Motor neuron (in vitro differentiated cells): ENCODE data around the gene OR2G6. TPM values are rescaled to one million over a fixed set of nuclear protein-coding genes. Genes with fewer than 3 reads are reported as not detected.
A peak's percentile ranks its signal among the peaks of the same experiment; 100 is the strongest.
"Not testable (repeated sequence)": the region's sequence is repeated elsewhere in the genome, so short reads cannot be mapped to it uniquely, and the experiment has no call there.

ENCODE experiments used
- ATAC-seq, 8 experiments: fragments of 200-7000 bp; cut with Tn5 transposase; replicated peaks in 6 of 8; 2 replicates each; pipeline ENCODE4 v1.8.0; 2021; ENCODE audit warnings: mild to moderate bottlenecking in 8 of 8, moderate library complexity in 8 of 8
- H3K27ac ChIP-seq, 2 donors: fragments of 250-450 bp; sonication (Bioruptor Pico); 2 replicates each; pipeline ENCODE4 v1.9.0; 2021; ENCODE audit warnings: antibody characterized with exemption in 2 of 2, mild to moderate bottlenecking in 2 of 2, moderate library complexity in 1 of 2
- H3K4me1 ChIP-seq, 2 donors: fragments of 250-450 bp; sonication (Bioruptor Pico); replicated peaks in 1 of 2; 2 replicates each; pipeline ENCODE4 v1.6.1; 2021; ENCODE audit warnings: antibody characterized with exemption in 2 of 2, mild to moderate bottlenecking in 2 of 2, moderate library complexity in 1 of 2
- H3K4me3 ChIP-seq, 5 donors: fragments of 250-450 bp; sonication (Bioruptor Pico); 2 replicates each; pipeline ENCODE4 v1.9.0; 2021; ENCODE audit warnings: antibody characterized with exemption in 5 of 5, mild to moderate bottlenecking in 5 of 5, moderate library complexity in 4 of 5
- WGBS, 10 experiments: fragments of 450-650 bp; shearing (Covaris generic); methylation state at CpG; one replicate each; pipeline ENCODE4 v1.0.0; 2022; 5-methylcytosine and 5-hydroxymethylcytosine counted together
- in situ Hi-C, 9 experiments: fragments of 400-800 bp; cut with MboI; loops; one replicate each; pipeline ENCODE4 v1.15.0; 2021; ENCODE audit warnings: low sequenced_read_pairs in 9 of 9, low pct_unique_long_range_greater_than_20kb in 2 of 9; ENCODE audit not compliant: unreplicated experiment in 9 of 9
- total RNA-seq, 8 experiments: library from RNA; unstranded; fragments of 300-600 nt; gene quantifications; 2 replicates each; pipeline versions ENCODE4 v1.2.3 to v1.2.4, GENCODE V29; 2022

OR2G6 gene
- total RNA-seq, 8 experiments from 2014 or later: 0.09 to 0.24 (median 0.13) TPM; not detected in 5

DNA sequence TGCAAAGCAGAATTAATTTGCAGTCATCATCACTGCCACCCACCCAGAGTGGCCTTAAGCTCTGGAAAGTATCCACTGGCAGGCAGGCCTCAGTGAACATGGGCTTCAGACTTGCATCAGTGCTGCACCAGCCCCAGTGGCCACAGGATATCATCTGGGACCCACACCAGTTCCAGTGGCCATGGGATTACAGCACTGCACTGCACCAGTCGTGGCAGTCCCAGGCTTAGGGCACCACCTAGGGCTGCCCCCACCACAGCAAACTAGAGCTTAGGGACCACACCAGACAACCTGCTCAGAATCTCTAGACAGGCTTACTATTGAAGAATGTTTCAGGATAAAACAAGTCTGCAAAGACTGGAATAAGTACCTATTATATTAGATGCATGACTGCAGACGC is 39.5 kb downstream of the OR2G6 start:
- H3K27ac ChIP-seq, H3K4me1 ChIP-seq, ATAC-seq, H3K4me3 ChIP-seq, in situ Hi-C loops: not testable (repeated sequence)
- WGBS, 10 experiments: no CpG with 5 or more reads among the region's 2 CpGs

DNA sequence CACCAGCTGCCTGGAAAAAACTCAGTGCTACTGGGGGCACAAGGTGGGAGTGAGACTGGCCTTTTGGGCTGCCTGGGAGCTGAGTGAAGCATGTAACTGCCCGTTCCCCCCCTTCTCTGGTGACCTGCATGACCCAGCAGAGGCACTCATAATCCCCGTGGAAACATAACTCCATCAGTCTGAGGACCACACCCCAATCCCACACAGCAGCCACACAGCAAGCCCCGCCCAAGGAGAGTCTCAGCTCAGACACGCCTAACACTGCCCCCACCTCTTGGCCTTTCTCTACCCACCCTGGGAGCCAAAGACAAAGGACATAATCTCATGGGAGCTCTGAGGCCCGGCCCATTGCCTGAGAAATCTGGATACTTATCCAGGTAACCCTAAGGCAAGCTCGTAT is 43.2 kb downstream of the OR2G6 start:
- H3K27ac ChIP-seq, H3K4me1 ChIP-seq, in situ Hi-C loops, H3K4me3 ChIP-seq: not testable (repeated sequence)
- WGBS, 10 experiments: no CpG with 5 or more reads among the region's 6 CpGs
- peak in 3 of 8 experiments; percentile 32 to 82 (median 58) for ATAC-seq

DNA sequence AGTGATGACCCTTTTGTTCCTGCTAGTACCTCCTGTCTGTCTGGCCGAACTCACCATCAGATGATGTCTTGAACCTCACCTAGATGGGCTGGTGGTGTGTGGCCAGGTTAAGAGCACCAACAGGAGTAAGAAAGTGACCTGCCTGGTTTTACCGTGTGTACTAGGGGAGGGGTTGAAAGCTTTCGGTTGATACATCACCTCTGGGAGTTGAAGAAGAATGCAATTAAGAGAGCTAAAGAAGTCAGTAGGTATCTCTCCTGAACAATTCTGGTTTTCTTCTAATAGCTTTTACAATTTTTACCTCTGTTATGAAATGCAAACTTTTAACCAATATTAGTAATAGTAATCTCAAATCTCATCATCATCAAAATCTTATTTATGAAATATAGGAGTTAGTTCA is 54.8 kb downstream of the OR2G6 start, which contains the start of gene OR2T29:
Gene OR2T29, minus strand, starts transcription at position 101 of the 400 bp plus-strand sequence. CDS start 3,281 bp downstream, outside the sequence.
- no CpG with 5 or more reads among the region's 3 CpGs for WGBS, 10 experiments
- H3K4me1 ChIP-seq, ATAC-seq, H3K27ac ChIP-seq, H3K4me3 ChIP-seq, in situ Hi-C loops: not testable (repeated sequence)

DNA sequence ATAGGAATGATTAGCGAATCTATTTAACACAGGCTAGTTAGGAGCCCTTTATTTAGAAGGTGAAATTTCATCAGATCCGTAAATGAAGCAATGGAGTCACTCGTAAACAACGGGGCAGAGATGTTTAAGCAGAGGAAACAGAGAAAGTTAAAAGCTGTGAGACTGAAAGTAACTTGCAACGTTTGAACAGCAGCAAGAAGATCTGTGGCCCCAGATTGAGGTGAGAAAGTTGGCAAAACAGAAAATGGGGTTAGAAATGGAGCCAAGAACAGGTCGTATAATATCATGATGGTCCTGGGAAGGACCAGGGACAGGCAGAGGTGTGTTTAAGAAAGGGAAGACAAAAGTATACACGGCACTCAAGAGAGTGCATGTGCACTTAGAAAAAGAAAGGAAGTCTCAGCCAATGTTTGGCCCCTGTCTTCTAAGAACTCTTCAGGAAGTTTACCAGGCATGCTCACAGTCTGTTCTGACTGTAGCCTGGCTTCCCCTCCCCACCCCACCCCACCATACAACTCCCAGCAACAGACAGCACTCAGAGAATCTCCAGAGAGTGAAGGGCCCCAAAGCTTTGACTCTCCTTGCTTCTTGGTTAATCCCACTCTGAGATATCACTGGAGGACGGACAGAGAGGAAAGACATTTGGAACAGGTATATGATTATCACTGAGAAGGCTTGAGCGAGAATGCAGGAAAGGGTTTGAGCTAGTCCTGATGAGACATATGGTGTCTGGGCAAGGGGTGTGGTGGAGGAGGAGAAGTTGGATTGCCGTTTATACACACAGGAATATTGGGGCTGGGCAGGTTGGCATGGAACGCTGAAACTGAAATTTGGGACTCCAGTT is 57.9 kb downstream of the OR2G6 start:
- WGBS, 10 experiments: 6 to 75% (median 26%) methylated on average over 2 to 5 of the region's 11 CpGs; no CpG with 5 or more reads in 4 of the 10 experiments
- H3K27ac ChIP-seq, ATAC-seq, H3K4me3 ChIP-seq, in situ Hi-C loops, H3K4me1 ChIP-seq: not testable (repeated sequence)

DNA sequence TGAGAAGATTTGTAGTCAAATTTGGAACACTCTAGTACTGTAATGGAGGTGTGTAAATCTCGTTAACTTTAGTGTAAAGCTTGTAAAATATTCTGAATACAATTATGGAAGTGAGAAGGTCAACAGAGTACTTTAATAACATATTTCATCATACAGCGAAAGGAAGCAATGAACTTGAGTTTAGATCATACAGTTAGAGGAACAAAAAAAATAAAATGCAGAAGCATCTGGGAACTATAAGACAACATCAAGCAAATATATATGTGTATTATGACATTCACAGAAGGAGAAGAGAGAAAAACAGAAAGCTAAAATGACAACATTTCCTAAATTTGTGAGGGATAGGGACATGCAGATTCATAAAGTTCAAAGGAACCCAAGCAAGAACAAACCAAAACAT is 61.2 kb downstream of the OR2G6 start:
- H3K4me1 ChIP-seq, H3K27ac ChIP-seq, ATAC-seq, H3K4me3 ChIP-seq, in situ Hi-C loops: not testable (repeated sequence)
- 0 to 29% (median 7%) methylated on average over 2 of the region's 2 CpGs; no CpG with 5 or more reads in 2 of the 10 experiments for WGBS, 10 experiments

DNA sequence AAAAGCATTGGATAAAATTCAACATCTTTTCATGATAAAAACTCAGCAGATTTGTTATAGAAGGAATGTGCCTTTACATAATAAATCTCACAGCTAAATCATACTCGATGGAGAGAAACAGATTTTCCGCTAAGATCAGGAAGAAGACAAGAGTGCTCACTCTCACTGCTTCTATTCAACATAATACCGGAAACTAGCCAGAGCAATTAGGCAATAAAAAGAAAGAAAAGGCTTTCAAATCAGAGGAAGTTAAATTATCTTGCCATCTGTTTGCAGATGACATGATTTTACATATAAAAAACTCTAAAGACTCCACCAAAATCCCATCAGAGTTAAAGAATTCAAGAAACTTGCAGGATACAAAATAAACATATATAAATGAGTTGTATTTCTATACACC is 62.9 kb downstream of the OR2G6 start:
- H3K27ac ChIP-seq, in situ Hi-C loops, ATAC-seq, H3K4me3 ChIP-seq, H3K4me1 ChIP-seq: not testable (repeated sequence)
- 0 to 87% (median 43%) methylated on average over 1 to 3 of the region's 3 CpGs; no CpG with 5 or more reads in 5 of the 10 experiments for WGBS, 10 experiments

DNA sequence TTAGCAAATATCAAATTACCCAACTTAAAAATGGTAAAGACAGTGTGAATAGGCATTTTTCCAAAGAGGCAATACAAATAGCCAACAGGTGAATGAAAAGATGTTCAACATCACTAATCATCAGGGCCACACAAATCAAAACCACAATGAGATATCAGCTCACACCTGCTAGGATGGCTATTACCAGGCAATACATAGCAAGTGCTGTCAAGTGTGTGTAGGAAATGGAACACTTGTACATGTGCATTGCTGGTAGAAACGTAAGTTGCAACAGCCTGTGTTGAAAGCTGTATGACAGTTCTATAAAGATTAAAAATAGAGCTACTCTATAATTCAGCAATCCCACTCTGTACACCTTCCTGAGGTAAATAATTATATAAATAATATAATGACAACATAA is 64.2 kb downstream of the OR2G6 start:
- in situ Hi-C loops, ATAC-seq, H3K4me3 ChIP-seq, H3K27ac ChIP-seq, H3K4me1 ChIP-seq: not testable (repeated sequence)
- no CpG with 5 or more reads among the region's 1 CpG for WGBS, 10 experiments

DNA sequence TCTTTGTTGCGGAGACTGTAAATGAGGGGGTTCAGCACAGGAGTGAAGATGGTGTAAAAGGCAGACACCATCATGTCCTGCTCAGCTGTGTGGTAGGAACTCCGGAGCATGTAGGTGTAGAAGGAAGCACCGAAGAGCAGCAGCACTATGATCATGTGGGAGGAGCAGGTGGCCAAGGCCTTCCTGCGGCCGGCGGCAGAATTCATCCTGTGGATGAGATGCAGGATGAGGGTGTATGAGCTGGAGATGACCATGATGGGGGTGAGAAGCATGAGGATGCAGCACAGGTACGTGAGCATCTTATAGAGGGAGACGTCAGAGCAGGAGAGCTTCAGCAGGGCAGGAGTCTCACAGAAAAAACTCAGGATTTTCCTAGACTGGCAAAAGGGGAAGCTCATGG is 66.0 kb downstream of the OR2G6 start:
- ATAC-seq, in situ Hi-C loops, H3K4me3 ChIP-seq, H3K4me1 ChIP-seq, H3K27ac ChIP-seq: not testable (repeated sequence)
- no CpG with 5 or more reads among the region's 8 CpGs for WGBS, 10 experiments

DNA sequence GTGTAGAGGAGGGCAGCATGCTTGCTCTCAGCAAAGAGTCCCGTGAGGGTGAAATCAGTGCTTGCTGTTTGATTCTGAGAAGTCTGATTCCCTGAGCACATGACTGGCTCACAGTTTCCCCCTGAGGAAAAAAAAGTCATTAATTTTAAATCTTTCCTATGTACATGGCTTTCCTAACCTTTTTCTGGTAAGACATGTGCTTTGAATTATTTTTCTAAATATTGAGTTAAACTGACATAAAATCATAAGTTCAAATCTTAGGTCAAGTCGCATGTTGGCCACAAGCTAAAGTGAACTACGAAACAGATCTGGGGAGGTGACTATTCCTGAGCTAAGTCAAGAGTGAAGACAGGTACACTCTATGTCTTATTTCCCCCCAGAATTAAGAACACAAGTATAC is 66.8 kb downstream of the OR2G6 start, which contains the start of gene OR2T34:
Gene OR2T34, minus strand, starts transcription at position 101 of the 400 bp plus-strand sequence. Its CDS starts 0 bp downstream, at position 101.
- 0 to 59% (median 28%) methylated on average over 1 to 2 of the region's 3 CpGs; no CpG with 5 or more reads in 5 of the 10 experiments for WGBS, 10 experiments

DNA sequence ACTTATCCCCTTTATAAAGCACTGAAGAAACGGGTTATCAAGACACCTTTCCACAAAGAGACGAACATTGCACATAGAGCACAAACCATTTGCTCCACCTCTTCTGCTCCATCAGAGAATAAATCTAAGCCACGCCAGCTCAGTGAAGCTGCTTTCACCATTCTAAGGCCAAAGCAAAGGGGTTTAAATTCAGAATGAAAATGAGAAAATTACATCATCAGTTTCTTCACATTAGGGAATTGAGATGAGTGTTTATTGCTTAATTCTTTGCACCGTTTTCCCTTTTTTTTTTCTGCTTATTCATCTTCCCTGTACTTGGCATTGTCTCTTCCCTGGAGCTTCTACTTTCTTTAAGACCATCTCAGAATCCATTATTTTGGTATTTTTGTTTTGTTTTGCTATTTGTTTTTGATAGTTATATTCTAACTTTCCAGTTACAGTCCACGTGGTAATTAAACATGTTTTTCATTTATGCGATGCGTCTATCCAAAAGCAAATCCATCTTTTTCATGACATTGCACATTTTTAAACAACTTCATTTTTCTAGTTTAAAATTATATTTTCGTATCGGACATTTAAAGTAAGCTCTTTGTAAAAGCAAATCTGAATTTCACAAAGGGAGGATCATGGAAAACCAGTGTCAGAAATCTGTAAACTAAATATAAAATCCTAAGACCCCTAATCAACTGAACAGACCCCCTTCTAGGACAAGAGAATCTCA is 68.5 kb downstream of the OR2G6 start:
- no peak overlapping the region for H3K4me3 ChIP-seq
- WGBS, 10 experiments: 13 to 75% (median 57%) methylated on average over 3 to 9 of the region's 9 CpGs
- no peaks in the 10 kb centered on the region for H3K4me1 ChIP-seq
- H3K27ac ChIP-seq: no peak overlapping the region
- no peak for ATAC-seq
- in situ Hi-C loops: no loop called here

More for the DNA sequence above, 66.8 kb downstream of the OR2G6 start, which contains the start of gene OR2T34:
- in situ Hi-C loops, H3K4me3 ChIP-seq, H3K27ac ChIP-seq, H3K4me1 ChIP-seq, ATAC-seq: not testable (repeated sequence)

Other genes starting within 250 kb of the OR2G6 start
- gene OR2T33, start 230.1 kb upstream of the OR2G6 start, total RNA-seq: 1 to 10 TPM in 1 of 8 experiments, under 1 TPM in 5, not detected in 2; 0.14 to 1.0 (median 0.28) TPM
- 1 to 10 TPM in 2 of 8 experiments, under 1 TPM in 3, not detected in 3; 0.05 to 1.7 (median 0.41) TPM for gene OR2T12, start 204.6 kb upstream of the OR2G6 start, total RNA-seq
- gene OR2M7, start 183.5 kb upstream of the OR2G6 start, total RNA-seq: under 1 TPM in 1 of 8 experiments, not detected in 7; 0.76 TPM
- under 1 TPM in 3 of 8 experiments, not detected in 5; 0.32 to 0.52 (median 0.49) TPM for gene OR14C36, start 159.3 kb upstream of the OR2G6 start, total RNA-seq
- gene OR2T4, start 146.4 kb upstream of the OR2G6 start, total RNA-seq: under 1 TPM in 1 of 8 experiments, not detected in 7; 0.66 TPM
- under 1 TPM in 4 of 8 experiments, not detected in 4; 0.14 to 0.66 (median 0.19) TPM for gene OR2T6, start 132.3 kb upstream of the OR2G6 start, total RNA-seq
- under 1 TPM in 4 of 8 experiments, not detected in 4; 0.13 to 0.62 (median 0.34) TPM for gene OR2T1, start 105.0 kb upstream of the OR2G6 start, total RNA-seq
- gene OR2T2, start 62.4 kb upstream of the OR2G6 start, total RNA-seq: 1 to 10 TPM in 1 of 8 experiments, under 1 TPM in 4, not detected in 3; 0.31 to 1.7 (median 0.33) TPM
- under 1 TPM in 2 of 8 experiments, not detected in 6; 0.38 to 0.80 TPM for gene OR2T3, start 34.7 kb upstream of the OR2G6 start, total RNA-seq
- under 1 TPM in 1 of 8 experiments, not detected in 7; 0.21 TPM for gene OR2T5, start 19.5 kb upstream of the OR2G6 start, total RNA-seq
- under 1 TPM in 4 of 8 experiments, not detected in 4; 0.27 to 0.90 (median 0.43) TPM for gene OR2T29, start 54.7 kb downstream of the OR2G6 start, total RNA-seq
- gene OR2T34, start 66.7 kb downstream of the OR2G6 start, total RNA-seq: under 1 TPM in 3 of 8 experiments, not detected in 5; 0.32 to 0.81 (median 0.38) TPM
- under 1 TPM in 3 of 8 experiments, not detected in 5; 0.08 to 0.28 (median 0.09) TPM for gene OR2T10, start 89.6 kb downstream of the OR2G6 start, total RNA-seq
- under 1 TPM in 4 of 8 experiments, not detected in 4; 0.05 to 0.38 (median 0.19) TPM for gene OR2T11, start 127.0 kb downstream of the OR2G6 start, total RNA-seq
- gene OR2T35, start 137.2 kb downstream of the OR2G6 start, total RNA-seq: under 1 TPM in 1 of 8 experiments, not detected in 7; 0.05 TPM
- under 1 TPM in 2 of 8 experiments, not detected in 6; 0.29 to 0.66 TPM for gene OR2T27, start 147.5 kb downstream of the OR2G6 start, total RNA-seq
- gene OR14I1, start 194.7 kb downstream of the OR2G6 start, total RNA-seq: under 1 TPM in 1 of 8 experiments, not detected in 7; 0.43 TPM
- gene LYPD8, start 247.7 kb downstream of the OR2G6 start, total RNA-seq: under 1 TPM in 2 of 8 experiments, not detected in 6; 0.24 to 0.59 TPM